Measurements from ENCODE around the gene TTC7B.

TTC7B gene

GRCh38 chr14:90610346-90611040, 205.7 kb downstream of the TTC7B start:
- no peak overlapping the region for H3K4me3 Mint-ChIP-seq
- CTCF ChIA-PET = no interaction called here
- H3K4me1 Mint-ChIP-seq = no peaks in the 10 kb centered on the region

GRCh38 chr14:90609376-90609775, 206.9 kb downstream of the TTC7B start:
- Mint-ChIP-seq H3K4me1 (no peaks in the 10 kb centered on the region), H3K36me3 (no peaks in the 10 kb centered on the region), H3K27me3 (peaks cover 8% of the 10 kb centered on the region), H3K4me3 (no peak overlapping the region), H3K27ac (no peak overlapping the region), H3K9me3 (no peaks in the 10 kb centered on the region)
- no peak for DNase-seq
- CTCF ChIA-PET = no interaction called here

More at GRCh38 chr14:90610346-90611040, 205.7 kb downstream of the TTC7B start:
- H3K27me3 Mint-ChIP-seq = peaks cover 2% of the 10 kb centered on the region
- DNase-seq = no peak
- H3K36me3 Mint-ChIP-seq = no peaks in the 10 kb centered on the region
- no peak overlapping the region for H3K27ac Mint-ChIP-seq
- no peaks in the 10 kb centered on the region for H3K9me3 Mint-ChIP-seq

- Mint-ChIP-seq H3K4me3 (no peak overlapping the region), H3K9me3 (no peaks in the 10 kb centered on the region), H3K4me1 (no peaks in the 10 kb centered on the region), H3K27me3 (peaks cover 8% of the 10 kb centered on the region), H3K36me3 (no peaks in the 10 kb centered on the region), H3K27ac (no peak overlapping the region)
- no peak for DNase-seq
- CTCF ChIA-PET = no interaction called here
Observed at GRCh38 chr14:90608929-90609341, 207.3 kb downstream of the TTC7B start.

GRCh38 chr14:90608281-90608680, 207.9 kb downstream of the TTC7B start:
- Mint-ChIP-seq H3K27me3 (peaks cover 8% of the 10 kb centered on the region), H3K4me3 (no peak overlapping the region)

GRCh38 chr14:90607141-90607540, 209.1 kb downstream of the TTC7B start:
- Mint-ChIP-seq H3K36me3 (no peaks in the 10 kb centered on the region), H3K27ac (no peak overlapping the region), H3K27me3 (peaks cover 8% of the 10 kb centered on the region), H3K4me1 (no peaks in the 10 kb centered on the region), H3K4me3 (no peak overlapping the region), H3K9me3 (no peaks in the 10 kb centered on the region)
- CTCF ChIA-PET = interaction anchor here (1.4 kb wide), 1 partner anchor 90 kb away, joined by 3 read pairs; no protein-coding TSS in a partner anchor
- DNase-seq = no peak

More at GRCh38 chr14:90608281-90608680, 207.9 kb downstream of the TTC7B start:
- H3K4me1 Mint-ChIP-seq = no peaks in the 10 kb centered on the region
- no peaks in the 10 kb centered on the region for H3K36me3 Mint-ChIP-seq
- no peak for DNase-seq
- no peaks in the 10 kb centered on the region for H3K9me3 Mint-ChIP-seq
- CTCF ChIA-PET = no interaction called here
- H3K27ac Mint-ChIP-seq = no peak overlapping the region

GRCh38 chr14:90606434-90606833, 209.8 kb downstream of the TTC7B start:
- no peaks in the 10 kb centered on the region for H3K9me3 Mint-ChIP-seq
- no peaks in the 10 kb centered on the region for H3K4me1 Mint-ChIP-seq
- no peak for DNase-seq
- H3K27ac Mint-ChIP-seq = no peak overlapping the region
- no peak overlapping the region for H3K4me3 Mint-ChIP-seq
- H3K36me3 Mint-ChIP-seq = no peaks in the 10 kb centered on the region
- CTCF ChIA-PET = interaction anchor here (1.4 kb wide), 1 partner anchor 90 kb away, joined by 3 read pairs; no protein-coding TSS in a partner anchor
- H3K27me3 Mint-ChIP-seq = peaks cover 12% of the 10 kb centered on the region

- Mint-ChIP-seq H3K27me3 (peaks cover 15% of the 10 kb centered on the region), H3K4me1 (no peaks in the 10 kb centered on the region), H3K36me3 (no peaks in the 10 kb centered on the region), H3K4me3 (no peak overlapping the region), H3K27ac (no peak overlapping the region), H3K9me3 (no peaks in the 10 kb centered on the region)
- DNase-seq = no peak
- CTCF ChIA-PET = no interaction called here
Observed at GRCh38 chr14:90605430-90605829, 210.8 kb downstream of the TTC7B start.

- DNase-seq = no peak
- CTCF ChIA-PET = no interaction called here
- Mint-ChIP-seq H3K27me3 (peaks cover 23% of the 10 kb centered on the region), H3K4me1 (no peaks in the 10 kb centered on the region), H3K9me3 (no peaks in the 10 kb centered on the region), H3K36me3 (no peaks in the 10 kb centered on the region), H3K27ac (no peak overlapping the region), H3K4me3 (no peak overlapping the region)
Observed at GRCh38 chr14:90604356-90604755, 211.9 kb downstream of the TTC7B start.

- DNase-seq = no peak
- peaks cover 23% of the 10 kb centered on the region for H3K27me3 Mint-ChIP-seq
- CTCF ChIA-PET = no interaction called here
- H3K36me3 Mint-ChIP-seq = no peaks in the 10 kb centered on the region
- H3K4me1 Mint-ChIP-seq = no peaks in the 10 kb centered on the region
- no peak overlapping the region for H3K4me3 Mint-ChIP-seq
- no peak overlapping the region for H3K27ac Mint-ChIP-seq
- no peaks in the 10 kb centered on the region for H3K9me3 Mint-ChIP-seq
Observed at GRCh38 chr14:90603841-90604240, 212.4 kb downstream of the TTC7B start.

- Mint-ChIP-seq H3K27ac (no peak overlapping the region), H3K4me1 (no peaks in the 10 kb centered on the region), H3K4me3 (no peak overlapping the region), H3K27me3 (peaks cover 23% of the 10 kb centered on the region), H3K36me3 (no peaks in the 10 kb centered on the region), H3K9me3 (no peaks in the 10 kb centered on the region)
- CTCF ChIA-PET = no interaction called here
- no peak for DNase-seq
Observed at GRCh38 chr14:90603336-90603735, 212.9 kb downstream of the TTC7B start.

GRCh38 chr14:90602088-90602687, 214.0 kb downstream of the TTC7B start:
- Mint-ChIP-seq H3K36me3 (no peaks in the 10 kb centered on the region), H3K9me3 (no peaks in the 10 kb centered on the region), H3K4me3 (no peak overlapping the region), H3K27me3 (peaks cover 23% of the 10 kb centered on the region), H3K4me1 (no peaks in the 10 kb centered on the region), H3K27ac (no peak overlapping the region)
- no peak for DNase-seq
- CTCF ChIA-PET = interaction anchor here (0.7 kb wide), 1 partner anchor 234 kb away, joined by 3 read pairs; no protein-coding TSS in a partner anchor

- Mint-ChIP-seq H3K9me3 (no peaks in the 10 kb centered on the region), H3K36me3 (no peaks in the 10 kb centered on the region), H3K27me3 (peaks cover 25% of the 10 kb centered on the region), H3K27ac (no peak overlapping the region), H3K4me3 (no peak overlapping the region), H3K4me1 (no peaks in the 10 kb centered on the region)
- CTCF ChIA-PET = interaction anchor here (0.7 kb wide), 1 partner anchor 235 kb away, joined by 3 read pairs; no protein-coding TSS in a partner anchor
- no peak for DNase-seq
Observed at GRCh38 chr14:90601563-90601962, 214.7 kb downstream of the TTC7B start.

- no peak overlapping the region for H3K4me3 Mint-ChIP-seq
- H3K9me3 Mint-ChIP-seq = no peaks in the 10 kb centered on the region
- H3K27me3 Mint-ChIP-seq = peaks cover 28% of the 10 kb centered on the region
- CTCF ChIA-PET = no interaction called here
- H3K27ac Mint-ChIP-seq = no peak overlapping the region
- DNase-seq = no peak
- H3K36me3 Mint-ChIP-seq = no peaks in the 10 kb centered on the region
- H3K4me1 Mint-ChIP-seq = no peaks in the 10 kb centered on the region
Observed at GRCh38 chr14:90600619-90601018, 215.6 kb downstream of the TTC7B start.

GRCh38 chr14:90599748-90600507, 216.3 kb downstream of the TTC7B start:
- Mint-ChIP-seq H3K36me3 (no peaks in the 10 kb centered on the region), H3K4me3 (no peak overlapping the region), H3K27me3 (peaks cover 23% of the 10 kb centered on the region), H3K9me3 (no peaks in the 10 kb centered on the region), H3K4me1 (no peaks in the 10 kb centered on the region), H3K27ac (no peak overlapping the region)
- DNase-seq = no peak
- CTCF ChIA-PET = no interaction called here
